GM20431 (cell line): ENCODE measurements around the gene FAM9B.
"Not testable (repeated sequence)": the region's sequence is repeated elsewhere in the genome, so short reads cannot be mapped to it uniquely, and the experiment has no call there.

Experiments
- in situ Hi-C: fragments of 300-500 bp; cut with MseI, MboI; formaldehyde crosslinking; loops from one replicate; pipeline ENCODE4 v1.15.0; 2020; ENCODE audit warnings: low sequenced_read_pairs; ENCODE audit not compliant: unreplicated experiment

Gene FAM9B

DNA sequence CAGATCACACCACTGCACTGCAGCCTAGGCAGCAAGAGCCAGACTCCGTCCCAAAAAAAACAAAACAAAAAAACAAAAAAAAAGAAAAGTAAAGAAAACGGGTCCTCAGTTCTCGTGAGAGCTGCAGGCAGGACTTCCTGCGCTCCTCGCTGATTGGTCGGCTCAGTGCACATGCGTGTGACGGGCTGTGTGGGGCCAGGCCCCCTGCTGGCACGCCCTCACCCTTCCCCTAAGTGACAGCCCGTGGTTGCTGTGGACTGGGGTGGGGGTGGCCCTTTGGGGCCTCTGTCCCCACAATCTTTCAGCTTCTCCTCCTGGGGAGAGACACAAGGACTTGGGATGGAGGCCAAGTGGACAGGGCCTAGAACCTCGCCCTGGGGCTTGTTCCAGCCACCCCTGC lies at the start of gene FAM9B:
FAM9B (minus strand) TSS at position 139 of the 400 bp plus-strand sequence. CDS start 1,141 bp downstream, outside the sequence.
- in situ Hi-C loops = no loop called here

- in situ Hi-C loops = no loop called here
These were observed 47.3 kb upstream of the FAM9B start for GRCh38 chrX:9081271-9081670.

DNA sequence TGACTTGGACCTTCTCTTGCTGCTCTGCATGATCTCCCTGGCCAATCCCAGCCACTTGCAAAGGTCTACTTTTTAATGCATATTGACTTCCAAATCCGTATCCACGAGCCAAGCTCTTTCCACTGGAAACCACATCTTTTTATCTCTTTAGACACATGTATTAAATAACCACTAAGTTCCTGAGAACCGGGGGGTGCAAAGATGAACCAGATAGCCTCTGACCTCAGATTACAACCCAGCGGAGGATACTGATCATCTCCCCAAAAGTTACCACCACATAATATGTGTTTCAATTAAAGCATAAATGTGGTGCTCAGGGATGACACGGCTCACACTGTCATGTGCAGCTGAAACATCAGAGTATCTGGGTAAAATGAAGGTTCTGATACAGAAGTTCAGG lies 40.4 kb upstream of the FAM9B start:
- in situ Hi-C loops = no loop called here

DNA sequence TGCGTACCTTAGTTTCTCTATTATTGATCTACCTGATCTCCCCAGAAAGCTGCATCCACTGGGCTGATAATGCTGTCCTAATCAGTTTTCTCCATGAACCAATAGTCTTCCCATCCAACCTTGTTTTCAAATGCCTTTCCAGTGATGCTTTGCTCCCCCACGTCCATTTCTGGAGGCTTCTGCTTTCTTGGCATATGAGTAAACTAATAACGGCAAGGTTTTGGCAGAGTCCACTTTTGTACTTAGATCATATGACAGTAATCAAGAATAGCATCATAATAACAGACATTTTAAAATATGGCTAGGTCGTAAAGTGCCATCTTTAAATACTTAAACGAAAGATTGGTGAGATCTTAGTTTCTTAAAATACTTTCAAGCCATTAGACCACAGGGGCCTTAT lies 38.4 kb upstream of the FAM9B start:
- in situ Hi-C loops = no loop called here

DNA sequence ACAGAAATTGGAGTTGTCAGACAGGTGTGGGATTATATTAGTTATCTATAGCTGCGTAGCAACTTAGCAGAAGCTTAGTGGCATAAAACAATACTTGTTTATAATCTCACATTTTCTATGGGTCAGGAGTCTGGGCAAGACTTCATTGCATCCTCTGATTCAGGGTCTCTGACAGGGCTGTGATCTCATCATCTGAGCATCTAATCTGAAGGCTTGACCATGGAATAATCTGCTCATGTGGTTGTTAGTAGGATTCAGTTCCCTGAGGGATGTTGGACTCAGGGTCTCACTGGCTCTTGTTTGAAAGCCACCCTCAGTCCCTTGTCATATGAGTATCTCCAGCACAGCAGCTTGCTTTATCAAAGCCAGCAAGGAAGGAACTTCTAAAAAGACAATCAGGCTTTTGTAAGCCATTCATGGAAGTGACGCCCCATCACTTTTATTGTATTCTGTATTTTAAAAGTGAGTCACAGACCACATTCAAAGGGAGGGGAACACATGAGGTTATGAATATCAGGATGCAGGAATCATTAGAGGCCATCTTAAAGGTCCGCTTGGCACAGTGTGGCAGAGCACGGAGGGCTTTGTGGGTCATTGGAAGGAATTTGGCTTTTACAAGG lies 37.2 kb upstream of the FAM9B start:
- in situ Hi-C loops = no loop called here

GRCh38 chrX:9069573-9069972 lies 35.6 kb upstream of the FAM9B start:
- in situ Hi-C loops = no loop called here

- in situ Hi-C loops = no loop called here
These were observed 30.8 kb upstream of the FAM9B start for GRCh38 chrX:9064694-9065093.

GRCh38 chrX:9062641-9063040 lies 28.7 kb upstream of the FAM9B start:
- in situ Hi-C loops = no loop called here

DNA sequence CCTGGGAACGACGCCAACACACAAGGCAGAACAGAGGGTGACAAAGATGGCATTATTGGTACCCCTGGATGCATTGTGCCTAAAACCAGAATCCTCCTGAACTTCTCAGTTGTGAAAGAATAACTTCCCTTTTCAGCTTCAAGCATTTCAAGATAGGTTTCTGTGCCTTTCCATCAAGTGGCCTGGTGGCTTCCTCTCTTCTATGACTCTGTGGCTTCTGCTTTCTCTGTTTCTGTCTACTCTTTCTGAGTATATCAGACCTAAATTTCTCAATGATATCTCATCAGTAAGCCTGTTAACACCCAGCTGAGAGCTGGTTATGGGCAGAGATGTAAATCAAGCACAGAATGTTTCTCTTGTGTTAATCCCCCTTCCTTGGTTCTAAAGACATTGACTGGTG lies 21.4 kb upstream of the FAM9B start:
- in situ Hi-C loops = no loop called here

DNA sequence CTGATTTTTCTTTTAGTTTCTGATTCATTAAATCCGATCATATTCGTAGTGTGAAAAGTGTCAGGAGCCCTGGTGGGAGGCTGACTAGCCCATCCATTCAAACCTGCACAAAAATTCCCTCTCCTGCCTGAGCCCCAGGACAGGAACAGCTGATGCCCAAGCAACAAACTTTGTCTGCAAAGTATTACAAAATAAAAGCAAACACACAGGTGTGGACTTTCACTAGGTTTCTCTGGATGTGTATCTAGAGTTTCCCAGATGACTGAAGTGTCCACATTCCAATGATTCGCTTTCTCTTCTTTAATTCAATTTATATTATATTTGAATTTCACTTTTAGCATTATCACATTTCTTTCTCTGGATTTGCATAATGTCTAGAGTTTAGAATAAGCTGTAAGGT lies 18.2 kb upstream of the FAM9B start:
- in situ Hi-C loops = no loop called here

DNA sequence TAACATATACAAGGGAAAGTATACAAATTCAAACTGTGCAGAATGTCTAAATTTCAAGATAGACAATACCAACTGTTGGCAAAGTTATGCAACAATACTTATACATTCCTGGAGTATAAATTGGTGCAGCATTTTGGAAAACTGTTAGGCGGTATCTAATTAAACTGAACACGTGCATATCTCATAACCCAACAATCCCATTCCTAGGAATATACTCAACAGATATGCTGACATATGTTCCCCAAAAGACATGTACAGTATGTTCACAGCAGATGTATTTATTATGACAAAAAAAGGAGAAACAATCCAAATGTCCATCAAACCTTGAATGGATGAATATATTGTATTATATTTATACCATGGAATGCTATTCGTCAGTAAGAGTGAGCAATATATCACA lies 16.4 kb upstream of the FAM9B start:
- in situ Hi-C loops = no loop called here

GRCh38 chrX:9048801-9049200 lies 14.9 kb upstream of the FAM9B start:
- in situ Hi-C loops = no loop called here

- in situ Hi-C loops = no loop called here
These were observed 4.3 kb upstream of the FAM9B start for GRCh38 chrX:9038244-9038643.

DNA sequence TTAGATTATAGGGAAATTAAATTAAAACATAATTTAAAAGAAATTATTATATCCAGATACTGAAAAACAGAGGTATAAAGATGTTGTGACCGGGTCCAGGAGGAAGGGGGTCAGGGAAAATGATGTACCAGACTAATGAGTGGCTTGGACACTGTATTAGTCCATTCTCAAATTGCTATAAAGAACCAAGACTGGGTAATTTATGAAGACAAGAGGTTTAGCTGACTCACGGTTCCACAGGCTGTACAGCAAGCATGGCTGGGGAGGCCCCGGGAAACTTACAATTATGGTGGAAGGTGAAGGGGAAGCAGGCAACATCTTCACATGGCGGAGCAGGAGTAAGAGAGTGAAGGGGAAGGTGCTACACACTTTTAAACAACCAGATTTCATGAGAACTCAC lies 3.4 kb upstream of the FAM9B start:
- in situ Hi-C loops = no loop called here

DNA sequence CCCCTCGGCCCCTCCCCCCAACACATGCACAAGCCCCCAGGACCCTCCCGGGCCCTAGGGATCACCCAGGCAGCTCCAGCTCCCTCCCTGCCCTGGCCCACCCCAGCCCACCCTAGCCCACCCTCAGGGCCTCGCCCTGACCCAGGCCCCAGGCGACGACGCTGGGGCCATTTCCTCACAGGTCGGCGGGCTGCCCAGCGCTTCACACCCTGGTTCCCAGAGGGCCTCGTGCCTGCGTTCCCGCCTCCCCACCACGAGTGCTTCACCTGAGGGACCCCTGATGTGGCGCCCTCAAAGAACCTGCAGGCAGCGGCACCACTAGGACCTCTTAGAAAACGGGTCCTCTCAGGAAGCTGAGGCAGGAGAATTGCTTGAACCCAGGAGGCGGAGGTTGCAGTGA lies 341 bp downstream of the FAM9B start:
- in situ Hi-C loops = no loop called here

DNA sequence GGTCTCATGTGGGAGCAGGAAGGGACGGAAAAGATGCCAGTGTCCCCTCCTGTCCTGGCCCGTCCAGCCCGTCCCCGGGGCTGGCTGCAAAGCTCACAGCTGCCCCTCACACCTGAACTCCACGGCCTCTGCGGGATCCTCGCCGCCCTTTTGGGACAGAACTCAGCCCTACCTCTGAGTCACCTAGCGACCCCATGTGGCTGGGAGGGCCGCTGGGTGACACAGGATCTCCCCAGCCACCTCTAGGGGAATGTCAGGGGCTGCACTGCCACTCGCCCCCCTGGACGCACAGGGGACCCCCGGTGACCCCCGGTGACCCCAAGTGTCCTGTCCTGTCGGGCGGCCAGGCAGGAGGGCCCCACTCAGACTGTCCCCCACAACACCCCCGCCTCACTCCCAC lies 748 bp downstream of the FAM9B start:
- in situ Hi-C loops = no loop called here

DNA sequence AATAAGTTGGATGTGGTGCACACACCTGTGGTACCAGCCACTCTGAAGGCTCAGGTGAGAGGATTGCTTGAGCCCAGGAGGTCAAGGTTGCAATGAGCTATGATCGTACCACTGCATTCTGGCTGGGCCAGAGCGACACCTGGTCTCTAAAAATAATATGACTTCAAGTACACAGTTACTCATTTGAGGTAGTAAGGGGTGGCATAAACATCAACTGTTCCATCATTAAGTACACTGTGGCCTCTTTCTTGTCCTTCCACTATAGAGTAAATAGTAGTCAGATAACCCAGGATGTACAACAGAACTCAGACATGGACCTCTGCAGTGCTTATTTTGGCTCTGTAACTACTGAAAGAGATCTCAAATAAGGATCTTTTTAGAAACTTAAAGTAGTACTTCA lies 10.6 kb downstream of the FAM9B start:
- in situ Hi-C loops = no loop called here

DNA sequence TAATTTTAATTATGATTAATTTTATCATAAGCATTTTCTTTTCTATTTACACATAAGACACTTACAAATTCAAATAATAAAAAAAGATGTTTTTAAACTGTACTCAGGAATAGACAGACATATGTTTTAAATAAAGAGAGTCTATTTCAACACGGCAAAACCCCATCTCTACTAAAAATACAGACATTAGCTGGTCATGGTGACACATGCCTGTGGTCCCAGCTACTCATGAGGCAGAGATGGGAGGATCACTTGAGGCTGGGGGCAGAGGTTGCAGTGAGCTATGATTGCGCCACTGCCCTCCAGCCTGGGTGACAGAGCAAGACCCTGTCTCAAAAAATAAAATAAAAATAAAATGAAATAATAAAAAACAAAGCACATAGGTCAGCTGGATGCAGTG lies 14.8 kb downstream of the FAM9B start:
- in situ Hi-C loops = no loop called here

- in situ Hi-C loops = not testable (repeated sequence)
These were observed 15.6 kb downstream of the FAM9B start for GRCh38 chrX:9018332-9018731.

GRCh38 chrX:9003041-9003440 lies 30.9 kb downstream of the FAM9B start:
- in situ Hi-C loops = no loop called here

- in situ Hi-C loops = no loop called here
These were observed 45.5 kb downstream of the FAM9B start for GRCh38 chrX:8988446-8988845.

DNA sequence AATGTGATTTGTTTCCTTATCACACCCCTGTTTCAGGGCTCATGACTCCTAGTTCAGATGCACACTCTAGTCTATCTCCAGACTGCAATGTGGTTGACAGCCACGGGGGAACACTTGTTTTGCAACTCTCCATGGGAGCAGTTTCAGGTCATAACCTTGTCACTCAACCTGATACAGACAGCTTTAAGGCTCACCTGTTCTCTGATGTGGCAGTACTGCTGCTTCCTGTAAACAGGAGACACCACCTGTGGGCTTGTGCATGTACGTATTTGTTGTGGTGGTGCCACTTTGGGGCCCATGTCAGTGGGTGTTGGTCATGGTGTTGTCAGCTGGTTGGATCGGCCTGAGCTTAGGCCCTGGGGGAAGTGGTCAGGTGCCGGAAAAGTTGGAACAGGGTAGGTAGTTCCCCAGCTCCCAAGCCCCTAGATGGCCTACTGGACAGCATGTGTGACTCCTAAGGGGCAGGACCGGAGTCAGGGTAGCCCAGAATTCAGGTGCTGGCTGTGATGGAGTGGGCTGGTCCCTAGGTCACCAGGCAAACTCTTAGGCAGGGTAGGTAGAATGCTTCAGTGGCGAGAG lies 46.2 kb downstream of the FAM9B start:
- in situ Hi-C loops = no loop called here
